H9 (cell line): ENCODE data around the gene RAPGEF3. TPM values are rescaled to one million over a fixed set of nuclear protein-coding genes. Genes with fewer than 3 reads are reported as not detected.

Source experiments
- DNase-seq: peaks from one replicate; pipeline ENCODE4 v3.0.0-alpha.2; 2017
- H2AFZ ChIP-seq: one replicate; pipeline ENCODE4 v1.6.1; 2013; ENCODE audit warnings: mild to moderate bottlenecking, low read length, control low read depth, moderate library complexity
- H2AK5ac ChIP-seq: 2 replicates; pipeline ENCODE4 v1.6.1; 2013; ENCODE audit warnings: low read length, control low read depth, mixed read lengths; ENCODE audit not compliant: insufficient read length
- H2BK120ac ChIP-seq: one replicate; pipeline ENCODE4 v1.6.1; 2013; ENCODE audit warnings: low read depth, mild to moderate bottlenecking, low read length, control low read depth, inconsistent platforms; ENCODE audit not compliant: poor library complexity, severe bottlenecking
- H2BK12ac ChIP-seq: 2 replicates; pipeline ENCODE4 v1.6.1; 2013; ENCODE audit warnings: low read length, control low read depth, mixed read lengths, low read depth; ENCODE audit not compliant: insufficient read length
- H2BK15ac ChIP-seq: 2 replicates; pipeline ENCODE4 v1.6.1; 2013; ENCODE audit warnings: low read depth, low read length, control low read depth
- H2BK20ac ChIP-seq: one replicate; pipeline ENCODE4 v1.6.1; 2013; ENCODE audit warnings: low read depth, mild to moderate bottlenecking, low read length, control low read depth, inconsistent platforms; ENCODE audit not compliant: poor library complexity, severe bottlenecking
- H2BK5ac ChIP-seq: 2 replicates; pipeline ENCODE4 v1.6.1; 2013; ENCODE audit warnings: low read length, control low read depth, mixed read lengths; ENCODE audit not compliant: insufficient read length
- H3K14ac ChIP-seq: 2 replicates; pipeline ENCODE4 v1.6.1; 2013; ENCODE audit warnings: low read length, control low read depth; ENCODE audit not compliant: insufficient read depth
- H3K18ac ChIP-seq: 2 replicates; pipeline ENCODE4 v1.6.1; 2013; ENCODE audit warnings: low read depth, mild to moderate bottlenecking, mixed read lengths, low read length, control low read depth; ENCODE audit not compliant: insufficient read length
- H3K23ac ChIP-seq: 2 replicates; pipeline ENCODE4 v1.6.1; 2013; ENCODE audit warnings: low read length, control low read depth, mixed read lengths, low read depth; ENCODE audit not compliant: insufficient read length
- H3K23me2 ChIP-seq: 2 replicates; pipeline ENCODE4 v1.6.1; 2013; ENCODE audit warnings: low read depth, mild to moderate bottlenecking, mixed read lengths, low read length, control low read depth; ENCODE audit not compliant: insufficient read length, poor library complexity, severe bottlenecking
- H3K27ac ChIP-seq: 2 replicates; pipeline ENCODE4 v1.5.1; 2013; ENCODE audit warnings: low read length, control low read depth, mixed read lengths, low read depth; ENCODE audit not compliant: insufficient read length
- H3K27me3 ChIP-seq: 2 replicates; pipeline ENCODE4 v1.6.1; 2013; ENCODE audit warnings: low read length, control low read depth, inconsistent platforms; ENCODE audit not compliant: insufficient read depth
- H3K4ac ChIP-seq: 2 replicates; pipeline ENCODE4 v1.6.1; 2013; ENCODE audit warnings: low read depth, mild to moderate bottlenecking, control low read depth, inconsistent platforms, low read length, moderate library complexity
- H3K4me1 ChIP-seq: 2 replicates; pipeline ENCODE4 v1.6.1; 2013; ENCODE audit warnings: low read length, control low read depth, inconsistent platforms; ENCODE audit not compliant: insufficient read depth
- H3K4me2 ChIP-seq: 2 replicates; pipeline ENCODE4 v1.6.1; 2013; ENCODE audit warnings: low read length, control low read depth, mixed read lengths; ENCODE audit not compliant: insufficient read length, insufficient read depth
- H3K56ac ChIP-seq: 2 replicates; pipeline ENCODE4 v1.6.1; 2013; ENCODE audit warnings: low read depth, mild to moderate bottlenecking, mixed read lengths, low read length, control low read depth; ENCODE audit not compliant: insufficient read length
- H3K79me1 ChIP-seq: 2 replicates; pipeline ENCODE4 v1.6.1; 2013; ENCODE audit warnings: low read depth, mild to moderate bottlenecking, moderate library complexity, low read length, control low read depth, inconsistent platforms; ENCODE audit not compliant: insufficient read depth, poor library complexity, severe bottlenecking
- H3K79me2 ChIP-seq: 2 replicates; pipeline ENCODE4 v1.6.1; 2013; ENCODE audit warnings: low read length, control low read depth, inconsistent platforms; ENCODE audit not compliant: insufficient read depth
- H3K9ac ChIP-seq: 2 replicates; pipeline ENCODE4 v1.6.1; 2013; ENCODE audit warnings: low read length, control low read depth, mixed read lengths; ENCODE audit not compliant: insufficient read length; ENCODE audit errors: extremely low read depth
- H3K9me3 ChIP-seq: one replicate; pipeline ENCODE4 v1.6.1; 2013; ENCODE audit warnings: low read depth, low read length, inconsistent platforms; ENCODE audit not compliant: control insufficient read depth
- H3T11ph ChIP-seq: one replicate; pipeline ENCODE4 v1.6.1; 2013; ENCODE audit warnings: mild to moderate bottlenecking, low read length, control low read depth, inconsistent platforms
- H4K20me1 ChIP-seq: one replicate; pipeline ENCODE4 v1.6.1; 2013; ENCODE audit not compliant: control insufficient read depth, insufficient read length, insufficient read depth
- H4K5ac ChIP-seq: 2 replicates; pipeline ENCODE4 v1.6.1; 2013; ENCODE audit warnings: low read depth, mild to moderate bottlenecking, mixed read lengths, low read length, control low read depth; ENCODE audit not compliant: insufficient read length
- H4K8ac ChIP-seq: replicated peaks from 2 replicates; pipeline ENCODE4 v1.6.1; 2013; ENCODE audit warnings: low read length, control low read depth, mixed read lengths, low read depth; ENCODE audit not compliant: insufficient read length
- H4K91ac ChIP-seq: 2 replicates; pipeline ENCODE4 v1.6.1; 2013; ENCODE audit warnings: low read depth, mild to moderate bottlenecking, moderate library complexity, mixed read lengths, low read length, control low read depth; ENCODE audit not compliant: insufficient read length
- H3K27ac Mint-ChIP-seq, 3 experiments: 2 replicates in 2 of 3; 3 replicates in 1 of 3; pipeline ENCODE4 v1.8.0; 2020 to 2021; ENCODE audit warnings: mixed read lengths in 3 of 3, mild to moderate bottlenecking in 1 of 3, moderate library complexity in 1 of 3
- H3K27me3 Mint-ChIP-seq: 2 replicates; pipeline ENCODE4 v1.8.0; 2021; ENCODE audit warnings: low read depth, mild to moderate bottlenecking, moderate library complexity, mixed read lengths
- H3K36me3 Mint-ChIP-seq, 3 experiments: 2 replicates in 2 of 3; 3 replicates in 1 of 3; pipeline ENCODE4 v1.8.0; 2020 to 2021; ENCODE audit warnings: low read depth in 3 of 3, mixed read lengths in 3 of 3; ENCODE audit not compliant: insufficient read depth in 1 of 3
- H3K4me1 Mint-ChIP-seq, 2 experiments: 2 replicates each; pipeline ENCODE4 v1.8.0; 2020; ENCODE audit warnings: mixed read lengths in 2 of 2
- H3K4me3 Mint-ChIP-seq, 2 experiments: 2 replicates in 1 of 2; 3 replicates in 1 of 2; pipeline ENCODE4 v1.8.0; 2020 to 2021; ENCODE audit warnings: mild to moderate bottlenecking in 2 of 2, mixed read lengths in 2 of 2, moderate library complexity in 1 of 2
- H3K9me3 Mint-ChIP-seq, 2 experiments: 2 replicates in 1 of 2; 3 replicates in 1 of 2; pipeline ENCODE4 v1.8.0; 2020; ENCODE audit warnings: mild to moderate bottlenecking in 2 of 2, mixed read lengths in 2 of 2, moderate library complexity in 1 of 2
- CTCF ChIP-seq: fragments of 200-600 bp; sonication (generic); conservative IDR thresholded peaks from 3 replicates; pipeline ENCODE4 v1.8.0; 2021; ENCODE audit warnings: antibody characterized with exemption, mild to moderate bottlenecking
- whole genome bisulfite sequencing: extraction: QIAGEN DNeasy Blood & Tissue Kit; methylation state at CpG from one replicate; pipeline ENCODE4 v1.1.7; 2013; ENCODE audit warnings: missing lambda C conversion rate, low lambda C conversion rate, mixed read lengths; ENCODE audit not compliant: insufficient read length; ENCODE audit errors: extremely low coverage; 5-methylcytosine and 5-hydroxymethylcytosine counted together
- total RNA-seq: library from RNA; stranded (reverse); gene quantifications from 2 replicates; pipeline ENCODE4 v1.2.1, GENCODE V29; 2021

The RAPGEF3 gene
- total RNA-seq, 1 experiment from 2014 or later, result 7.4 TPM

- DNase-seq, result no peak
- Histone ChIP-seq H2BK12ac (no peak overlapping the region), H2BK15ac (no peak overlapping the region), H4K5ac (no peak overlapping the region), H3K79me2 (no peaks in the 10 kb centered on the region), H3K23me2 (no peaks in the 10 kb centered on the region), H3K27ac (no peak overlapping the region), H3K9ac (no peak overlapping the region), H3K56ac (no peak overlapping the region), H2BK20ac (no peak overlapping the region), H3K23ac (no peak overlapping the region), H4K20me1 (no peaks in the 10 kb centered on the region), H2AFZ (no peak overlapping the region), H4K91ac (no peak overlapping the region), H3T11ph (no peak overlapping the region), H4K8ac (no peak overlapping the region), H3K4me1 (no peaks in the 10 kb centered on the region), H2BK5ac (no peak overlapping the region), H3K4me2 (no peak overlapping the region), H3K9me3 (no peaks in the 10 kb centered on the region), H3K18ac (no peak overlapping the region), H3K79me1 (no peaks in the 10 kb centered on the region), H3K27me3 (no peaks in the 10 kb centered on the region), H3K4ac (no peak overlapping the region), H2AK5ac (no peak overlapping the region), H2BK120ac (no peak overlapping the region), H3K14ac (no peak overlapping the region)
- Mint-ChIP-seq H3K27me3 (peaks cover 19% of the 10 kb centered on the region), H3K9me3 (no peaks in the 10 kb centered on the region), H3K27ac (no peak overlapping the region; a peak in 1 of 7 replicates), H3K4me1 (peaks cover 3 to 4% of the 10 kb centered on the region in 2 experiments), H3K4me3 (no peak overlapping the region), H3K36me3 (no peaks in the 10 kb centered on the region)
- no peak for TF ChIP-seq CTCF
- no CpG with 5 or more reads among the region's 5 CpGs for WGBS
Observed at GRCh38 chr12:47725893-47726292, 32.8 kb downstream of the RAPGEF3 start.
